HG02610 (cell line): Measurements from ENCODE around the gene OR11G2.
"Not testable (repeated sequence)": the region's sequence is repeated elsewhere in the genome, so short reads cannot be mapped to it uniquely, and the experiment has no call there.

Source experiments
- ATAC-seq: cut with Tn5 transposase; IDR thresholded peaks from one replicate; pipeline ENCODE4 v1.9.1; 2021; ENCODE audit warnings: mild to moderate bottlenecking, moderate library complexity; ENCODE audit not compliant: unreplicated experiment

OR11G2 gene, protein sequence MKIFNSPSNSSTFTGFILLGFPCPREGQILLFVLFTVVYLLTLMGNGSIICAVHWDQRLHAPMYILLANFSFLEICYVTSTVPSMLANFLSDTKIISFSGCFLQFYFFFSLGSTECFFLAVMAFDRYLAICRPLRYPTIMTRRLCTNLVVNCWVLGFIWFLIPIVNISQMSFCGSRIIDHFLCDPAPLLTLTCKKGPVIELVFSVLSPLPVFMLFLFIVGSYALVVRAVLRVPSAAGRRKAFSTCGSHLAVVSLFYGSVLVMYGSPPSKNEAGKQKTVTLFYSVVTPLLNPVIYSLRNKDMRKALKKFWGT

DNA sequence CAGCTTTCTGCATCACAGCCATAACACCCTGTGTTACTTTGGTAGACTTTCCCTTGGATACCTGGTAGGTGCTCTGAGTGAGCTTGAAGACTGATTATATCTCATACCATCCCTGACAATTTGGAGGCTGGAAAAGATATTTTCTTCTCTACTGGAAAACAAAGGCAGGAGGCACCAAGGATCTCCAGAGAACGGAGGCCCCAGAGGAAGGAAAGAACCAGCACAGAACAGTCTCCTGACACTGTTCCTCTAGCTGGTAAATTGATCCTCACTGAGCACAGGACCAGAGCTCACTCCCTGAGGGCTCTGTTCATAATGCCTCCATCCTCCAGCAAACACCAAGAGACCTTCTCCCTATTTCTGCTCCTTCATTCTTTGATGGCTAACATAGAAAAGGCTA, at the start of gene OR11G2:
OR11G2 (plus strand) TSS at position 301 of the 400 bp plus-strand sequence. CDS start 6,542 bp downstream, outside the sequence.
- ATAC-seq: no peak

GRCh38 chr14:20143911-20144310, 46.8 kb upstream of the OR11G2 start:
- ATAC-seq: no peak

DNA sequence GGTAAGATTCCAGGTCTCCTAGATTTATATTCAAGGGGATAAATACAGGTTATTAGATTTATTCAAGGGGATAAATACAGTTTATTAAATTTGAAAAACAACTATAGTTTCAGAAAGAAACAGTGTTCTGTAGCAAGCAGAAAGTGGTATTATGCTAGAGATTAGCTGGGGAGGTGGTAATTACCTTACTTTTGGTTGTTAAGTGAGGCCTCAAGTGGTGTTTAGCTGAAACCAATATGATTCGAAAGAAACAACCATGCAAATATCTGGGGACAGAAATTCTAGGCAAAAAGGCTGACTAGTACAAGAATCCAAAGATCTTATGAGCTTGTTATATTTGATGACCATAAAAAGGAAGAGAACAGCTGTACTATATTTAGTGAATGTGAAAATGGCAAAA, 45.9 kb upstream of the OR11G2 start:
- ATAC-seq: no peak

GRCh38 chr14:20164462-20164861, 26.2 kb upstream of the OR11G2 start:
- ATAC-seq: no peak

DNA sequence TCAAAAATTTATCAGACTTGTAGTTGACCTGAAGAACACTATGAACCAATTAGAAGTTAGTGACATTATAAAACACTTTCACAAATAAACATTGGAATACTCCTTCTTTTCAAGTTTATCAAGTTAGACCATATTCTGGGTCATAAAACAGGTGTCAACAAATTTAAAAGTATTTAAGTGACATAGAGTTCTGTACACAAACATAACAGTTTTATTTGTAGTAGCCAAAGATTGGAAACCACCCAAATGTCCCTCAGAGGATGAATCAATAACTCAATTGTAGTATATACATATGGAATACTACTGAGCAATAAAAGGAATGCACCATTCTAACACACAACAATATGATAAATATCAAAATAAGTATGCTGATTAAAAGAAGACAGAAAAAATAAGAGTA, 23.6 kb upstream of the OR11G2 start:
- no peak for ATAC-seq

- ATAC-seq: not testable (repeated sequence)
Measured at GRCh38 chr14:20169852-20170251, 20.8 kb upstream of the OR11G2 start.

DNA sequence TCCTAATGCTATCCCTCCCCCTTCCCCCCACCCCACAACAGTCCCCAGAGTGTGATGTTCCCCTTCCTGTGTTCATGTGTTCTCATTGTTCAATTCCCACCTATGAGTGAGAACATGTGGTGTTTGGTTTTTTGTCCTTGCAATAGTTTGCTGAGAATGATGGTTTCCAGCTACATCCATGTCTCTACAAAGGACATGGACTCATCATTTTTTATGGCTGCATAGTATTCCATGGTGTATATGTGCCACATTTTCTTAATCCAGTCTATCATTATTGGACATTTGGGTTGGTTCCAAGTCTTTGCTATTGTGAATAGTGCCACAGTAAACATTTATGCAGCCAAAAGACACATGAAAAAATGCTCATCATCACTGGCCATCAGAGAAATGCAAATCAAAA, 16.5 kb upstream of the OR11G2 start:
- ATAC-seq: not testable (repeated sequence)

DNA sequence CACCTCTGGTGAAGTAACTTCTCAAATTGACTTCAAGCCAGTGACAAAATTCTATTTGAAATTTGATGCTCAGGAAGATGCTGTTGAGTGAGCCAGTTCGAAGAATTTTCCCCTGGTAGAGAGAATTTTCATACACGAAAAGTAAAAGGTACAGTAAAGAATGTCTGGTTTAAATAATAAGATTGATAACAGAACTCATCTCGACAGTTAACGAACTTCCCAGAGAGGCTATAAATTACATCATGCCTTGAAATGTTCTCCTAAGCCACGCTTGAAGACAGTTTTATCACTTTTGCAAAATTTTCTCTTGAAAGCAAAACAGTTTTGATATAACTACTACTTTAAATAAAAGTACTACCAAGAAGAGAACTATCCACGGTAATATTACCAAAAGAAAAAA, 14.4 kb upstream of the OR11G2 start:
- ATAC-seq: no peak

GRCh38 chr14:20177433-20177974, 13.2 kb upstream of the OR11G2 start:
- ATAC-seq: no peak

DNA sequence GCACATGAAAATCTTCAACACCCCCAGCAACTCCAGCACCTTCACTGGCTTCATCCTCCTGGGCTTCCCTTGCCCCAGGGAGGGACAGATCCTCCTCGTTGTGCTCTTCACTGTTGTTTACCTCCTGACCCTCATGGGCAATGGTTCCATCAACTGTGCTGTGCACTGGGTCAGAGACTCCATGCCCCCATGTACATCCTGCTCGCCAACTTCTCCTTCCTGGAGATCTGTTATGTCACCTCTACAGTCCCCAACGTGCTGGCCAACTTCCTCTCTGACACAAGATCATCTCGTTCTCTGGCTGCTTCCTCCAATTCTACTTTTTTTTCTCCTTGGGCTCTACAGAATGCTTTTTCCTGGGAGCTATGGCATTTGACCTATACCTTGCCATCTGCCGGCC, 11.5 kb upstream of the OR11G2 start:
- no peak for ATAC-seq

DNA sequence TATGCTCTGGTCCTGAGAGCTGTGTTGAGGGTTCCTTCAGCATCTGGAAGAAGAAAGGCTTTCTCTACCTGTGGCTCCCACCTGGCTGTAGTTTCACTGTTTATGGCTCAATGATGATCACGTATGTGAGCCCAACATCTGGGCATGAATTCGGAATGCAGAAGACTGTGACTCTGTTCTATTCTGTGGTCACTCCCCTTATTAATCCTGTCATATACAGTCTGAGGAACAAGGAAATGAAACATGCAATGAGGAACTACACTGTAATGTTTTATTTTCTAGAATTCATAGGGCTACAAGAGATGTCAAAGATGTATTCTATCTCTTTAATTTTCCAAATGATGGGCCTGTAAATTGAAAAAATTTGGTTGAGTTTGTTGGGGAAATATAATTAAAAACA, 10.8 kb upstream of the OR11G2 start:
- no peak for ATAC-seq

GRCh38 chr14:20180486-20180885, 10.2 kb upstream of the OR11G2 start:
- ATAC-seq: no peak

DNA sequence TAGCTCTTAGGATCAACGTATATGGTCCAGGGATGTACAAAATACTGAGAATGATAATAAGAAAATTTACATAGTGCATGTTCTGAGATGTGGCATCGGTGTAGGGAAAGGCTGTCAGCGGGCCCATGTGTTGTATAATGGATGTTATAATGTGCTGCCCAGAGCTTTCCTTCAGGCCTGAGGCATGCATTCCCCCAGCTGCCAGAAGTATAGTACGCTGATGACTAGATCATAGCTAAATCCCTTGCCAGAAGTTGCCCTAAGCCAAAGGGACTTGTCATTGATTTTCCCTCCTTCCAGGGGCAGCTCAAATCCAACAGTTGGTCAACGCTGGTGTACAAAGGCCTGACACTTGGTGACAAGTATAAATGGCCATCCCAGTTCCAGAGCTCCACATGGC, 6.5 kb upstream of the OR11G2 start:
- ATAC-seq: no peak

- ATAC-seq: no peak
Measured at GRCh38 chr14:20191396-20191795, 700 bp downstream of the OR11G2 start.

DNA sequence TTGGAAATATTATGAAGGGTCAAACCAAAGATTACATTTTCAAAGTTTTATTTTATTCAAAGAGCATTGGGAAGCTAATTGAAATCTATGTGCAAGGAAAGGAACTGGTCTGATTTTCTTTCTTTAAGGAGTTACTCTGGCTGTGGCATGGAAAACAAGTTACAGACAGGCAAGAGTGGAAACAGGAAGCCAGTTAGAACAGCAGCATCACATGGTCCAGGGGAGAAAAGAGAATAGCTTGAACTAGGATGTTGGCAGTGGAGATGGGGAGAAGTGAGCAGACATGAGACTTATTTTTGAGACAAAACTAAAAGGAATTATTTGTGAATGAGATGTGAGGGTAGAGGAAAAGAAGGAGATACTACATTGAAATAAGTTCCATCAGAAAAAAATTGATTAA, 3.4 kb downstream of the OR11G2 start:
- ATAC-seq: no peak

- ATAC-seq: not testable (repeated sequence)
Measured at GRCh38 chr14:20195170-20195569, 4.5 kb downstream of the OR11G2 start.

GRCh38 chr14:20195911-20196310, 5.2 kb downstream of the OR11G2 start:
- no peak for ATAC-seq

GRCh38 chr14:20197459-20197858, 6.8 kb downstream of the OR11G2 start:
- no peak for ATAC-seq

DNA sequence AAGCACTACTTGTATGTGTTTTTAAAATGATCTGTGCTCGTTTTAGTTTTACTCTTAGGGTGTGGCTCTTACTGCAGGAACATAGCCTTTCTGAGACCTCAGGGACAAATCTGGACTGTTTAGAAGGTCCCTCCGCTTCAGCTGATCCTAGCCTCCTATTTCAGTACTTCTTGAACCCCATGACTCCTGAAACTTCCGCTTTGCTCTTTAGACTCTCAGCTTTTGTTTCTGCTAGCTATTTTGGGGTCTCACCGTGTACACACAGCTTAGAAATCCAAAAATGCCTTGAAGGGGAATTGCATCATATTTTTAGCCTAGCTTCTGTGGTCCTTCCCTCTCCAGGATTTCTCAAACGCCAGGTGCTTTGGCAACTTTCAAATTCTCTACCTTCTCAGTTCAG, 8.3 kb downstream of the OR11G2 start:
- no peak for ATAC-seq

DNA sequence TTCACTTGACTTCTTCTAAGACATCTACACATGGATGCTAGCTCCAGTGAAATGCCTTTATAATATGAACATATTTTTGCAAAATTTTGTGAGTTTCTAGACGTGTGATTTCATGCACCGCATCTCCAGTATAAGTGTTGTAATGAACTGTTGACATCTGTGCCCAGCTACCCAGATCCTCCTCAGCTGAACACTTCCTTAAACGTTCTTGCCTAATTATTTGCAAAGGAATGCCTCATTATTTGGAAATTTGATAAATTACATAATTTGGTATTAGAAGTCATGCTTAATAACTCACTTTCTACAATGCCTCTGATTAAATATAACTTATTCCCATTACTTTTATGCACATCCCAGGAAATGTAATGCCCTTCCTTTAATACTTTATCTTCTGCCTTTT, 14.0 kb downstream of the OR11G2 start:
- ATAC-seq: no peak

DNA sequence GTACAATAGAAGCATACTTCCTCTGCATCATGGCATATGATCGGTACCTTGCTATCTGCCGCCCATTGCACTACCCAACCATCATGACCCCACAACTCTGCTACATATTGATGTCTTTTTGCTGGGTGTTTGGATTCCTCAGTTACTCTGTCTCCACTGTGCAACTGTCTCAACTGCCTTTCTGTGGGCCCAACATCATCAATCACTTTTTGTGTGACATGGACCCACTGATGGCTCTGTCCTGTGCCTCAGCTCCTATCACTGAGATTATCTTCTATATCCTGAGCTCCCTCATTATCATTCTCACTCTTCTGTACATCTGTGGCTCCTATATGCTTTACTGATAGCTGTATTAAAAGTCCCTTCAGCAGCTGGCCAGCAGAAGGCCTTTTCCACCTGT, 18.9 kb downstream of the OR11G2 start:
- no peak for ATAC-seq

- ATAC-seq: not testable (repeated sequence)
Measured at GRCh38 chr14:20212406-20212805, 21.7 kb downstream of the OR11G2 start.

DNA sequence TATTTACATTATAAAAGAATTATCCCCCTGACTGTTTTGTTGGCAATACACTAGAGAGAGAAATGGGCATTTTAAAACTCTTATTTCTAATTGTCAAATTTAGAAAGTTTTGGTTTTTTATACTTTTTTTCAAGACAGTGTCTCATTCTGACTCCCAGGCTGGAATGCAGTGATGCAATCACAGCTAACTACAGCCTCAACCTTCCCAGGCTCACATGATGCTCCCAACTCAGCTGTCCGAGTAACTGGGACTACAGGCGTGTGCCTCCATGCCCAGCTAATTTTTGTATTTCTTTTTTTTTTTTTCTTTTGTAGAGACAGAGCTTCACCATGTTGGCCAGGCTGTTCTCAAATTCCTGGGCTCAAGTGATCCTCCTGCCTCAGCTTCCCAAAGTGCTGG, 24.5 kb downstream of the OR11G2 start:
- ATAC-seq: no peak
